ENCODE data around the gene MCFD2.

DNA sequence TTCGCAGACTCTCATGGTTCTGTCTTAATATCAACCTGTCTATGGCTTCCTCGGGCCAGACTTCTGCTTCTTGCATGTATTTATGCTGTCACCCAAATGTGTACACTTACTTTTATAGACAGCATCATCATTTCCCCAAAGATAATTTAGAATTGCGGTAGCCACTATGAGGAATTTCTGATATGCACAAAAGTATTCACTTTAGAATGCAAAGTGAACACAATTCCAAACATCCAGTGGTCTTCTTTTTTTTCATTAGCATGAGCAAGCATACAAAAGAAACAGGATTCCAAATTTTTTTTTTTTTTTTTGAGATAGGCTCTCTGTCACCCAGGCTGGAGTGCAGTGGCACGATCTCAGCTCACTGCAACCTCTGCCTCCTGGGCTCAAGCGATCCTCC lies 21.0 kb upstream of the MCFD2 start:
- TF ChIP-seq, protein P1, sequence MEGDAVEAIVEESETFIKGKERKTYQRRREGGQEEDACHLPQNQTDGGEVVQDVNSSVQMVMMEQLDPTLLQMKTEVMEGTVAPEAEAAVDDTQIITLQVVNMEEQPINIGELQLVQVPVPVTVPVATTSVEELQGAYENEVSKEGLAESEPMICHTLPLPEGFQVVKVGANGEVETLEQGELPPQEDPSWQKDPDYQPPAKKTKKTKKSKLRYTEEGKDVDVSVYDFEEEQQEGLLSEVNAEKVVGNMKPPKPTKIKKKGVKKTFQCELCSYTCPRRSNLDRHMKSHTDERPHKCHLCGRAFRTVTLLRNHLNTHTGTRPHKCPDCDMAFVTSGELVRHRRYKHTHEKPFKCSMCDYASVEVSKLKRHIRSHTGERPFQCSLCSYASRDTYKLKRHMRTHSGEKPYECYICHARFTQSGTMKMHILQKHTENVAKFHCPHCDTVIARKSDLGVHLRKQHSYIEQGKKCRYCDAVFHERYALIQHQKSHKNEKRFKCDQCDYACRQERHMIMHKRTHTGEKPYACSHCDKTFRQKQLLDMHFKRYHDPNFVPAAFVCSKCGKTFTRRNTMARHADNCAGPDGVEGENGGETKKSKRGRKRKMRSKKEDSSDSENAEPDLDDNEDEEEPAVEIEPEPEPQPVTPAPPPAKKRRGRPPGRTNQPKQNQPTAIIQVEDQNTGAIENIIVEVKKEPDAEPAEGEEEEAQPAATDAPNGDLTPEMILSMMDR (IDR thresholded peaks at IDR 0.05): no peak
- TF ChIP-seq POLR2A (IDR thresholded peaks at IDR 0.05): no peak
